ENCODE data around the gene SNTA1.
"Not testable (repeated sequence)": the region's sequence is repeated elsewhere in the genome, so short reads cannot be mapped to it uniquely, and the experiment has no call there.

The SNTA1 gene

GRCh38 chr20:33391722-33392415 lies 51.7 kb downstream of the SNTA1 start:
- no peak for DNase-seq

GRCh38 chr20:33389326-33389725 lies 54.2 kb downstream of the SNTA1 start:
- DNase-seq, result not testable (repeated sequence)

- no peak for DNase-seq
Observed at GRCh38 chr20:33388268-33388667, 55.3 kb downstream of the SNTA1 start.

- DNase-seq, result no peak
Observed at GRCh38 chr20:33387177-33387576, 56.4 kb downstream of the SNTA1 start.

- DNase-seq, result no peak
Observed at GRCh38 chr20:33386673-33387072, 56.9 kb downstream of the SNTA1 start.

- no peak for DNase-seq
Observed at GRCh38 chr20:33377366-33377765, 66.2 kb downstream of the SNTA1 start.

GRCh38 chr20:33373735-33374605 lies 69.6 kb downstream of the SNTA1 start:
- DNase-seq, result no peak

- DNase-seq, result no peak
Observed at GRCh38 chr20:33372993-33373441, 70.5 kb downstream of the SNTA1 start.

GRCh38 chr20:33370291-33370690 lies 73.3 kb downstream of the SNTA1 start:
- DNase-seq, result peak; percentile 19

GRCh38 chr20:33362898-33363297 lies 80.7 kb downstream of the SNTA1 start:
- no peak for DNase-seq

- no peak for DNase-seq
Observed at GRCh38 chr20:33359399-33360261, 83.9 kb downstream of the SNTA1 start.

All from NCI-H2107 (cell line).